Heart right ventricle (tissue), 16 donors: ENCODE data around the gene NXNL1. TPM values are rescaled to one million over a fixed set of nuclear protein-coding genes. Genes with fewer than 3 reads are reported as not detected.

Source experiments
- ATAC-seq, 8 donors: fragments of 200-7000 bp; cut with Tn5 transposase; one replicate each; pipeline ENCODE4 v1.9.1; 2020; ENCODE audit warnings: mild to moderate bottlenecking in 8 of 8, moderate library complexity in 8 of 8, moderate number of reproducible peaks in 1 of 8
- DNase-seq, 2 donors: peaks; one replicate each; pipeline ENCODE4 v3.0.0-alpha.2; 2020
- H3K27ac ChIP-seq, 10 donors: fragments of 200-600 bp; sonication (generic) in 2 of 10; one replicate each; pipeline versions ENCODE4 v1.5.0 to v1.8.0; 2020 to 2022; ENCODE audit warnings: mild to moderate bottlenecking in 3 of 10
- H3K27me3 ChIP-seq, 7 donors: fragments of 200-600 bp; one replicate each; pipeline ENCODE4 v1.8.0; 2021 to 2022; ENCODE audit warnings: mild to moderate bottlenecking in 2 of 7
- H3K36me3 ChIP-seq, 9 donors: fragments of 200-600 bp; sonication (generic) in 1 of 9; one replicate each; pipeline versions ENCODE4 v1.5.0 to v1.8.0; 2020 to 2022; ENCODE audit warnings: mild to moderate bottlenecking in 2 of 9
- H3K4me1 ChIP-seq, 9 donors: fragments of 200-600 bp; sonication (generic) in 1 of 9; one replicate each; pipeline versions ENCODE4 v1.5.0 to v1.8.0; 2020 to 2022; ENCODE audit warnings: mild to moderate bottlenecking in 4 of 9
- H3K4me3 ChIP-seq, 10 donors: fragments of 200-600 bp; sonication (generic) in 2 of 10; one replicate each; pipeline versions ENCODE4 v1.5.0 to v1.8.0; 2020 to 2022; ENCODE audit warnings: mild to moderate bottlenecking in 7 of 10, moderate library complexity in 2 of 10
- H3K9me3 ChIP-seq, 11 donors: fragments of 200-600 bp in 10 of 11; sonication (generic) in 2 of 11; one replicate each; pipeline versions ENCODE4 v1.5.0 to v1.8.0; 2013 to 2022; ENCODE audit warnings: mild to moderate bottlenecking in 2 of 11, control low read depth in 1 of 11, moderate library complexity in 1 of 11
- WGBS, 2 donors: extraction: QIAGEN DNeasy Blood & Tissue Kit; methylation state at CpG; one replicate each; pipeline ENCODE4 v1.1.7; 2013; ENCODE audit warnings: inconsistent platforms in 1 of 2; 5-methylcytosine and 5-hydroxymethylcytosine counted together
- intact Hi-C, 10 donors: fragments of 100-400 bp; cut with DNase I; formaldehyde crosslinking; loops; one replicate each; pipeline versions ENCODE4 v1.11.1 to v1.14.2; 2022
- polyA plus RNA-seq, 2 donors: library from polyadenylated mRNA; stranded (reverse); fragments of 200-250 nt; gene quantifications; one replicate each; pipeline ENCODE4 v1.2.3, GENCODE V29; 2013
- total RNA-seq, 10 donors: library from RNA; stranded (reverse); fragmentation: NEBNext Ultra II Directional in 3 of 10; extraction: Animal tissue kit (Norgen Biotek cat#: 25700) in 3 of 10; gene quantifications; one replicate each; pipeline versions ENCODE4 v1.2.1 to v1.2.4, GENCODE V29; 2021 to 2023
- TF ChIP-seq, protein P1 (sequence below), 9 donors: fragments of 200-600 bp; sonication (generic) in 2 of 9; IDR thresholded peaks; one replicate each; pipeline versions ENCODE4 v1.5.0 to v1.8.0; 2021 to 2022; ENCODE audit warnings: antibody characterized with exemption in 9 of 9, mild to moderate bottlenecking in 5 of 9, moderate library complexity in 1 of 9
- donor health status: Arrhythmogenic right ventricular cardiomyopathy.
- donor health status: ischemic (EF 13 %, LVEDD 7.1; RV severe dilation, severe dysfunction).
- donor health status: healthy with polysubstance abuse.
- donor health status: DM: no; HTN: yes; CAD: no.
- donor health status: DM: no; HTN: no; CAD: no.
- donor health status: ischemic (EF 25% LVEDD 6.9; RV normal size, moderate dysfunction).
- donor health status: ischemic (EF 25% LVEDD 5.7; RV mildly dilated, moderate dysfunction).
- donor health status: healthy.
- donor health status: DM: yes; HTN: yes; CAD: no.
- donor health status: Ischemic cardiomyopathy.
- donor health status: ischemic (EF 35%, LVEDD 5.7; RV mildly dilated, moderate dysfunction).
- donor health status: nonischemic (EF 11% LVEDD 7.7; RV severe dilation, severe dysfunction).
- donor health status: DM: yes; HTN: yes; CAD: no.
- donor health status: PGD.
- donor health status: ischemic (EF 29% LVEDD 5.4; RV normal size, mild dysfunction).
- donor health status: nonischemic (EF 23%, LVEDD 6.1; RV moderate dilation, normal function).

The NXNL1 gene
- total and polyA plus RNA-seq, 12 donors, result 0.42 to 1.1 (median 0.58) TPM; not detected in 7

DNA sequence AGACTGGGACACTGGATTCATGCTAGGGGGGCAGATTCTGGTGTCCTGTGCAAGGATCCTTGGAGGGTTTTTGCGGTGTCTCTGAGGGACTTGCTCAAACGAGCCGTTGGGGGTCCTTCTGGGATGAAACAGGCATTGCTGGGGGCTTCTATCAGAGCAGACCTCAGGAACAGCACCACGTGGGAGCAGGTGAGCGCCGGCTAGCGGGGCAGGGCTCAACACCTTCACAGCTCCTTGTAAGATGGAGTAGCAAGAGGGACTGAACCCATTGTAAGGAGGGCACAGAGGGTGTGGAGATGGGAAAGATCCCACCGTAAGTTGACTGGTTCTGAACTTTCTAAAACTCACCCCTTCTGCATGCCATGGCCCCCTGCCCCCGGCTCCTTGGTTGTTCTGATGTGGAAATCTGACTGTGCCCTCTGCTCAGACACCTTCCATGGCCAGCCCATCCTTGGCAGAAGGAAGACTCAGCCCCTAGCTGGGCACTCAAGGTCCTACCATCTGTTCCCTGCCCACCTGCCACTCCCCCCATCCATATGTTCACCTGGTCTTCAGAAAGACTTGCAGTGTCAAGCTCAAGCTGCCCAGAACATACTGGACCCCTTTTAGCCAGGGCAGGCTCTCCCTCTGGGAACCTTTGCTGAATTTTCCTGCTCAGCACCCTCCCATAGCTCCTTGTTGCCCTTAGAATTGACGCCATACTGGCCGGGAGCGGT, 10.8 kb upstream of the NXNL1 start:
- intact Hi-C loops, result loop anchor here in 1 of 10 donors (5.0 kb wide), 1 partner anchor 41 kb away; the partner anchor contains the start of gene PGLS
- Histone ChIP-seq H3K36me3 (peaks cover 0 to 12% (median 0%) of the 10 kb centered on the region in 9 donors), H3K4me1 (peaks cover 10 to 55% (median 37%) of the 10 kb centered on the region in 9 donors), H3K9me3 (no peaks in the 10 kb centered on the region), H3K27me3 (no peaks in the 10 kb centered on the region), H3K4me3 (peak overlapping the region in 7 of 10 donors; percentile 70 to 99 (median 87)), H3K27ac (peak overlapping the region in 2 of 10 donors; percentile 20 to 96)
- 57 to 65% methylated on average over 12 of the region's 12 CpGs for WGBS, 2 donors
- TF ChIP-seq, protein P1, sequence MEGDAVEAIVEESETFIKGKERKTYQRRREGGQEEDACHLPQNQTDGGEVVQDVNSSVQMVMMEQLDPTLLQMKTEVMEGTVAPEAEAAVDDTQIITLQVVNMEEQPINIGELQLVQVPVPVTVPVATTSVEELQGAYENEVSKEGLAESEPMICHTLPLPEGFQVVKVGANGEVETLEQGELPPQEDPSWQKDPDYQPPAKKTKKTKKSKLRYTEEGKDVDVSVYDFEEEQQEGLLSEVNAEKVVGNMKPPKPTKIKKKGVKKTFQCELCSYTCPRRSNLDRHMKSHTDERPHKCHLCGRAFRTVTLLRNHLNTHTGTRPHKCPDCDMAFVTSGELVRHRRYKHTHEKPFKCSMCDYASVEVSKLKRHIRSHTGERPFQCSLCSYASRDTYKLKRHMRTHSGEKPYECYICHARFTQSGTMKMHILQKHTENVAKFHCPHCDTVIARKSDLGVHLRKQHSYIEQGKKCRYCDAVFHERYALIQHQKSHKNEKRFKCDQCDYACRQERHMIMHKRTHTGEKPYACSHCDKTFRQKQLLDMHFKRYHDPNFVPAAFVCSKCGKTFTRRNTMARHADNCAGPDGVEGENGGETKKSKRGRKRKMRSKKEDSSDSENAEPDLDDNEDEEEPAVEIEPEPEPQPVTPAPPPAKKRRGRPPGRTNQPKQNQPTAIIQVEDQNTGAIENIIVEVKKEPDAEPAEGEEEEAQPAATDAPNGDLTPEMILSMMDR (IDR thresholded peaks at IDR 0.05), result no peak
- DNase-seq (no peak), ATAC-seq (no peak)

DNA sequence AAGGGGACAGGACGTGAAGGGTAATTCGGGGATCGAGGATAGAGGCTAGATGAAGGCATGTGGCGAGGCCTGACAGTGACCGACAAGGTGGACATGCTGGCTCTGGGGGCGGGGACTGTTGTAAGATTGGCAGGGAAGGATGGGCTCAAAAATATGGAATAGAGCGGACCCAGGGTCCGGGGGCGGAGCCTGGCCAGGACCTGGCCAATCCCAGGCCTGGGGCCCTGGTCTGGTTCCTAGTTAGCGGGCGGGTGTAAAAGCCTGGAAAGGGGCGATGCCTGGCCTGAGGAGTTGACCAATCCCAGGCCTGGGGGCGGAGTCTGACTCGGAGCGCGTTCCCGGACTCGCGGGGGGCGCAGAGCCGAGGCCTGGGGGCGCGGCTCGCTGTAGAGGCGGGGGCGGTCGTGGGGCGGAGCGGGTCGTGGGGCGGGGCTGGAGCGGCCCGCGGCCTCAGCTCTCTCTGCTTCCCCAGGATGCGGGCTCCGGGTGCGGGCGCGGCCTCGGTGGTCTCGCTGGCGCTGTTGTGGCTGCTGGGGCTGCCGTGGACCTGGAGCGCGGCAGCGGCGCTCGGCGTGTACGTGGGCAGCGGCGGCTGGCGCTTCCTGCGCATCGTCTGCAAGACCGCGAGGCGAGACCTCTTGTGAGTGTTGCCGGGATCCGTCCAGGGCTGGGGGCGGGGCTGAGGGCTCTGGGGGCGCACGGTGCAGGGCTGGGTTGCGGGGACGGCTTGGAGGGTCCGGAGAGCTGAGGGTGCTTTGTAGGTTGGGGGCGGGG, 9.5 kb upstream of the NXNL1 start, which contains the start of gene SLC27A1:
SLC27A1 (plus strand) TSS at position 457 of the 774 bp plus-strand sequence; CDS start at position 474, 17 bp downstream.
- Histone ChIP-seq H3K9me3 (no peaks in the 10 kb centered on the region), H3K27ac (peak within 1 kb of the TSS; percentile 82 to 97 (median 96)), H3K4me3 (peak within 1 kb of the TSS; percentile 60 to 99 (median 82)), H3K27me3 (no peaks in the 10 kb centered on the region), H3K4me1 (peaks cover 9 to 53% (median 30%) of the 10 kb centered on the region in 9 donors), H3K36me3 (peaks cover 0 to 12% (median 0%) of the 10 kb centered on the region in 9 donors)
- TF ChIP-seq, protein P1 (IDR thresholded peaks at IDR 0.05), result peak in 1 of 9 donors; percentile 14
- peak; percentile 97 to 99 for DNase-seq
- intact Hi-C loops, result loop anchor here in 1 of 10 donors (5.0 kb wide), 1 partner anchor 42 kb away; the partner anchor contains the start of gene PGLS
- peak; percentile 88 to 93 (median 90) for ATAC-seq
- WGBS, 2 donors, result 0% methylated on average over 50 to 67 of the region's 67 CpGs

DNA sequence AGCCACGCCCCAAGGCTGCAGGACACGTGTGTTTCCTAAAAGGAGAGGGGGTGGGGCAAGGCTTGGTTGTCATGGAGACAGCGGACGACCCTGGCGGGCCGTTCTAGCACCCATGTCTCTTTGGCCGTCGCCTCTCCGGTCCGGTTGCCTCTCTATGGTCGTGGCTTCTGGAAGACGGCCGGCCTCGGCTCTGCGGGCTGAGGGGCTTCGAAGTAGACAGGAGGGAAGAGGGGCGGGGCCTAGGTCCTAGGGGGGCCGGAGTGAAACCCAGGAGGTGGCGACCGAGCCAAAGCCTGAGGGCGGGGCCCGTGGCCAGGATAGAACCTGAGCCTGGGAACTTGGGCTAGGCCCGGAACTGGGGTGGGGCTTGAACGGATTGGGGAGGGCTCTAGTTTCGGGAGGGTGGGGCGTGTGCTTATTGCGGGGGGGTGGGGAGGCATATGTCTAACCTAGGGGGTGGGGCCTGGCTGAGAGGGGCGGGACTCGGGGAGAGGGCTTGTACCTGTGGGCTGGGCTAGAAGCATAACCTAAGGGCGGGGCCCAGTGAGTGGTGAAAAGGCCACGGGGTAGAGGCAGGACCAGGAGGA, 8.8 kb upstream of the NXNL1 start:
- TF ChIP-seq, protein P1 (IDR thresholded peaks at IDR 0.05), result no peak
- 0% methylated on average over 29 to 31 of the region's 31 CpGs for WGBS, 2 donors
- DNase-seq, result peak; percentile 95 to 97
- ATAC-seq, result peak; percentile 75 to 87 (median 81)
- Histone ChIP-seq H3K4me3 (peak overlapping the region; percentile 46 to 99 (median 82)), H3K27me3 (no peaks in the 10 kb centered on the region), H3K9me3 (no peaks in the 10 kb centered on the region), H3K36me3 (peaks cover 0 to 12% (median 0%) of the 10 kb centered on the region in 9 donors), H3K27ac (peak overlapping the region; percentile 82 to 97 (median 96)), H3K4me1 (peaks cover 7 to 48% (median 24%) of the 10 kb centered on the region in 9 donors)
- intact Hi-C loops, result loop anchor here in 9 of 10 donors (5.0 to 10.0 kb wide), 7 partner anchors 43 to 162 kb away; partner anchors contain the start of genes CCDC194 (in 3 of the 9), PGLS (in 2 of the 9), DDA1 (in 1 of the 9) and MRPL34 (in 1 of the 9)
